Activated naive CD8-positive, alpha-beta T cell treated with anti-CD3 and anti-CD28 coated beads, Interleukin-2, amount 10 ng/mL, durations not matched to agents 7 days and 5 days (primary cell): ENCODE measurements around the gene JAZF1. TPM values are rescaled to one million over a fixed set of nuclear protein-coding genes. Genes with fewer than 3 reads are reported as not detected.
"Not testable (repeated sequence)": the region's sequence is repeated elsewhere in the genome, so short reads cannot be mapped to it uniquely, and the experiment has no call there.

Experiments used
- ATAC-seq: fragments of 150-1000 bp; cut with Tn5 transposase; one replicate; pipeline ENCODE4 v1.10.0; 2021; ENCODE audit warnings: low read depth, moderate library complexity
- POLR2A ChIA-PET: fragments of 350-600 bp; sonication (Branson Sonifier 250); formaldehyde crosslinking; loops from one replicate; lab custom pipeline; 2021; ENCODE audit warnings: antibody characterized with exemption; lab: Charles Lee
- DNase-seq: peaks from one replicate; pipeline ENCODE4 v3.0.0; 2021
- H3K27ac Mint-ChIP-seq: one replicate; pipeline ENCODE4 v1.8.0; 2022; ENCODE audit warnings: mild to moderate bottlenecking, mixed read lengths
- H3K27me3 Mint-ChIP-seq: one replicate; pipeline ENCODE4 v1.8.0; 2022; ENCODE audit warnings: mild to moderate bottlenecking, moderate library complexity, mixed read lengths
- H3K36me3 Mint-ChIP-seq: one replicate; pipeline ENCODE4 v1.8.0; 2021; ENCODE audit warnings: mild to moderate bottlenecking, mixed read lengths
- H3K4me1 Mint-ChIP-seq: one replicate; pipeline ENCODE4 v1.8.0; 2021; ENCODE audit warnings: mixed read lengths
- H3K4me3 Mint-ChIP-seq: one replicate; pipeline ENCODE4 v1.8.0; 2022; ENCODE audit warnings: mild to moderate bottlenecking, moderate library complexity, mixed read lengths
- H3K9me3 Mint-ChIP-seq: one replicate; pipeline ENCODE4 v1.8.0; 2021; ENCODE audit warnings: mixed read lengths
- total RNA-seq, 2 experiments: library from RNA; stranded (reverse); gene quantifications; one replicate each; pipeline ENCODE4 v1.2.3, GENCODE V29; 2021

JAZF1 gene
- total RNA-seq, 2 experiments from 2014 or later, result 4.4 to 4.7 TPM

DNA sequence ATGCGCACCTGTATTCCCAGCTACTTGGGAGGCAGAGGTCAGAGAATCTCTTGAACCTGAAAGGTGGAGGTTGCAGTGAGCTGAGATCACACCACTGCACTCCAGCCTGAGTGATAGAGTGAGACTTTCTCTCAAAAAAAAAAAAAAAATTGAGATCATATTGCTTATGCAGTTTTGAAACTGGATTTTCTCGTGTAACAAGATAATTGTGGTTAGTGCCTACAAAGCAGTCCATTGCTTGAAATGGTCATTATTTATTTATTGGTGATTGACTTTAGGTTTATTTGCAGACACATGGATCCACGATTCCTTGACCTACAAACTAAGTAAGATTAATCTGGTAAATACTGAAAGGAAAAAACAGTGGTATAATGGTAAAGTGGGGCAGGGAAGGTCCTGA lies 290.8 kb downstream of the JAZF1 start:
- Mint-ChIP-seq H3K9me3 (no peaks in the 10 kb centered on the region), H3K27ac (no peak overlapping the region), H3K4me1 (peaks cover 5% of the 10 kb centered on the region), H3K4me3 (no peak overlapping the region), H3K27me3 (no peaks in the 10 kb centered on the region), H3K36me3 (no peaks in the 10 kb centered on the region)
- no peak for ATAC-seq
- DNase-seq, result no peak
- POLR2A ChIA-PET, result interaction anchor here (0.6 to 0.7 kb wide), 2 partner anchors 10 to 74 kb away, joined by 3 read pairs; no protein-coding TSS in a partner anchor

DNA sequence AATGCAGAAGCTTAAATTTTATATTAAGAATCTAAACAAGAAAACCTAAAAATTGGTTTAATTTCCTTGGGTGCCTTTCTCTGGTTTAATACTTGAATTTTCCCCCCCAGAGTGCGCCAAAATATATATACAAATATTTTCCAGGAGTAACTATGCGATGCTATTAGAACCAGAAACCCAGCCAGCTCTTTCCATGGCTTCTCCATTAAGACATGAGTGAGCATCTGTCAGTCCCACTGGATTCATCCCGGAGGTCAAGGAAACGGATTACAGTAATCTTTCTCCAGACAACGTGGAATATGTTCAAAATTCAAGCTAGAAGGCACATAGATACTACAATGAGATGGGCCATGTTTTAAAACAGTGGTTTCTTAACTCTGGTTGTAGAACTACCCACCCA lies 291.9 kb downstream of the JAZF1 start:
- Mint-ChIP-seq H3K4me1 (peaks cover 5% of the 10 kb centered on the region), H3K27me3 (no peaks in the 10 kb centered on the region), H3K27ac (no peak overlapping the region), H3K9me3 (no peaks in the 10 kb centered on the region), H3K4me3 (no peak overlapping the region), H3K36me3 (no peaks in the 10 kb centered on the region)
- ATAC-seq (no peak), DNase-seq (no peak)
- POLR2A ChIA-PET, result no interaction called here

DNA sequence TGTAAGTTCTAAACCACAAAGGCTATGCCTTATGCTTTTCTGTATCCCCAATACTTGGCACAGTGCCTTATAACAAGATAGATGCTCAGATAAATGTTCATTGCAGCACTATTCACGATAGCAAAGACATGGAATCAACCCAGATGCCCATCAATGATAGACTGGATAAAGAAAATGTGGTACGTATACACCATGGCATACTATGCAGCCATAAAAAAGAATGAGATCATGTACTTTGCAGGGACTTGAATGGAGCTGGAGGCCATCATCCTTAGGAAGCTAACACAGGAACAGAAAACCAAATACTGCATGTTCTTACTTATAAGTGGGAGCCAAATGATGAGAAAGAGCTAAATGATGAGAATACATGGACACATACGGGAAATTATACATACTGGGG lies 293.9 kb downstream of the JAZF1 start:
- H3K27ac Mint-ChIP-seq, DNase-seq, ATAC-seq, POLR2A ChIA-PET, H3K4me1 Mint-ChIP-seq, H3K27me3 Mint-ChIP-seq, H3K36me3 Mint-ChIP-seq, H3K4me3 Mint-ChIP-seq, H3K9me3 Mint-ChIP-seq: not testable (repeated sequence)

DNA sequence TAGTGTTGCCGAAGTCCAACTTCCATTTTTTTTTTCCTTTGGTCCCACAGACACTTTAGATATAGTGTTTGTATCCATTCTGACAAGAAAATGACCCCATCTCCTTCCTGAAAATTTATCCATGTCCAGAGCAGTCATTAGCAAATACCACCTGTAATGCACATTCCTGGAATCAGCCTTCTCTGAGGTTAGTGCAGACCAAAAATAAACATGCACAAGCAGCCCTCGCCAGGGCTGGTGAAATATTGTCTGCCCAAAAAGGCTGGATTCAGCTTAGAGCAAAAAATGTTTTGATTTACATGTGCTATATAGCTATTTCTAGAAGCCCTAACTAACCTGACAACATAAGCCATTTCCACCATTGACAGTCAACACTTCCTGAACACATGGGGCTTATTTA lies 294.9 kb downstream of the JAZF1 start:
- DNase-seq, result no peak
- no peaks in the 10 kb centered on the region for H3K36me3 Mint-ChIP-seq
- H3K9me3 Mint-ChIP-seq, result no peaks in the 10 kb centered on the region
- POLR2A ChIA-PET, result no interaction called here
- H3K4me3 Mint-ChIP-seq, result no peak overlapping the region
- ATAC-seq, result no peak
- H3K27me3 Mint-ChIP-seq, result no peaks in the 10 kb centered on the region
- H3K27ac Mint-ChIP-seq, result no peak overlapping the region
- H3K4me1 Mint-ChIP-seq, result peaks cover 5% of the 10 kb centered on the region

DNA sequence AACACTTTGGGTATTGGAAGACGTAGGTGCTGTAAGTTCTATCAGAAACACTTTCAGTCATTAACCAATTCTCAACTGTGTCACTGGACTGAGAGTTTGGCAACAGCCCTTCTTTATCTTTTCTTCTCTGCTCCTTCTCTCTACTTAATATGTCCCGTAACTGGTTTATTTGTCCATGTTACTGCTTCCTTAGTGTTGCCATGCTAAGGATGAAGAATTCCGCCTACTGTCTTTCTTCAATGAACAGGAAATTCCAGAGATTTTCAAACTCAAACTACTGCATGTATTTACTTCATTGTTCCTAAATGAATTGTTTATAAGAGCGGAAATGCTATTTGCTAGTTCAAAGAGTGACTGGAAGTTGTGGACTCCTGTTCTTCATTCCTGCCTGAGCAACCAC lies 296.9 kb downstream of the JAZF1 start:
- POLR2A ChIA-PET, result no interaction called here
- ATAC-seq (no peak), DNase-seq (no peak)
- Mint-ChIP-seq H3K36me3 (no peaks in the 10 kb centered on the region), H3K4me3 (no peak overlapping the region), H3K27me3 (no peaks in the 10 kb centered on the region), H3K4me1 (no peaks in the 10 kb centered on the region), H3K9me3 (no peaks in the 10 kb centered on the region), H3K27ac (no peak overlapping the region)

DNA sequence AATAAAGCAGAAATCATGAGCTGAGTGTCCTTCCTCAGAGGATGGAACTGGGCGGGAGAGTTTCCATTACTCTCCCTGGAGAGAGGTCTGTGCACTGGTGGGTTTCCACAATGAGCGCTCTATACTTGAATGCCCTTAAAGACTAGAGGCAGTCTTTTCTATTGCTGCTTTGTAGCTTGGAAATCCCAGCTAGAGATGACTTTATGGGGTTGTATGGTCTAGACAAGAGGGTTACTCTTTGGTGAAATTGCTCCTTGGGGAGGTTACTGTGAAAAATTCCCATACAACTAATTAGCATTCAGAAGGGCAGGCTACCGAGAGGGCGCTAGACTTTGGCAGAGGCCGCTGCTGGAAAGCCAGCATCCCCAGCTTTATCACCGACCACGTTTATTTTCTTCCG lies 303.8 kb downstream of the JAZF1 start:
- Mint-ChIP-seq H3K4me3 (no peak overlapping the region), H3K36me3 (no peaks in the 10 kb centered on the region), H3K27me3 (peaks cover 4% of the 10 kb centered on the region), H3K4me1 (peaks cover 4% of the 10 kb centered on the region), H3K27ac (no peak overlapping the region), H3K9me3 (no peaks in the 10 kb centered on the region)
- no peak for DNase-seq
- no peak for ATAC-seq
- POLR2A ChIA-PET, result no interaction called here

DNA sequence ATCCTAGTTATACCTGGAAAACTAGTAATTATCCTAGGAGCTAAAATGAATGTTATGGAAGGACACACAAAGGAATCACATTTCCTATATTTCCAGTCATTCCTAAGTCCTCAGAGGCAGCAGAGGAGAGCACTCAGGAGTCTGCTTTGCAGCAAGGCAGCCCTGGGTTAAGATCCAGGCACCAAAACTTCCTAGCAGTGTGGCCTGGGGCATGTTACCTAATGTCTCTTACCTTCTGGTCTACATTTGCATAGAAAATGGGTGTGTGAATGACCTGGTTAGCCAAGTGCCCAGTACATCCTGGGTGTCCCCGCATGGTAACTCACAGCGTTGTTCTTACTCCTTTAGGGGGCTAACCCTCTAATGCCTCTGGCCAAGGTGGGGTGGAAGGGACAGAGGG lies 304.8 kb downstream of the JAZF1 start:
- POLR2A ChIA-PET, result no interaction called here
- H3K4me3 Mint-ChIP-seq, result no peak overlapping the region
- ATAC-seq, result no peak

DNA sequence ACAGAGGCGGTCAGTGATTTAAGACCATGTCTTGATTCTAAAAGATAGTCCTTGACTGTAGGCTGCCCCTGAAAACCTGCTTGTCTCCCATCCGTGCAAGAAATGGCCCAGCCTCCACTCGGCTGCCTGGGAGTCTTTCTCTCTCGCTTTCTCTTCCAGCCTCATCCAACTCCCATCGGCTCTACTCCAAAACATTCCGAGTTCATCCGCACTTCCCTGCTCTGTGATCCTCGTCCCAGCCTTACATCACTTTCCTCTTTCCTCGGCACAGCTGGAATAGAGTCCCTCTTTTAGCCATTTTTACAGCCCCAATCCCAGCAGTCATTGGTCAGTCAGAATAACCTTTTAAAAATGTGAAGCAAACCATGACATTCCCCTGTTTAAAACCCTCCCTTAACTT lies 305.5 kb downstream of the JAZF1 start:
- peaks cover 4% of the 10 kb centered on the region for H3K27me3 Mint-ChIP-seq
- no peaks in the 10 kb centered on the region for H3K9me3 Mint-ChIP-seq
- no peak overlapping the region for H3K27ac Mint-ChIP-seq
- no peak overlapping the region for H3K4me3 Mint-ChIP-seq
- POLR2A ChIA-PET, result no interaction called here
- H3K36me3 Mint-ChIP-seq, result no peaks in the 10 kb centered on the region
- no peak for ATAC-seq
- peaks cover 4% of the 10 kb centered on the region for H3K4me1 Mint-ChIP-seq
- DNase-seq, result no peak

More for the DNA sequence above, 304.8 kb downstream of the JAZF1 start:
- DNase-seq, result no peak
- Mint-ChIP-seq H3K27ac (no peak overlapping the region), H3K9me3 (no peaks in the 10 kb centered on the region), H3K27me3 (peaks cover 4% of the 10 kb centered on the region), H3K36me3 (no peaks in the 10 kb centered on the region), H3K4me1 (peaks cover 4% of the 10 kb centered on the region)

DNA sequence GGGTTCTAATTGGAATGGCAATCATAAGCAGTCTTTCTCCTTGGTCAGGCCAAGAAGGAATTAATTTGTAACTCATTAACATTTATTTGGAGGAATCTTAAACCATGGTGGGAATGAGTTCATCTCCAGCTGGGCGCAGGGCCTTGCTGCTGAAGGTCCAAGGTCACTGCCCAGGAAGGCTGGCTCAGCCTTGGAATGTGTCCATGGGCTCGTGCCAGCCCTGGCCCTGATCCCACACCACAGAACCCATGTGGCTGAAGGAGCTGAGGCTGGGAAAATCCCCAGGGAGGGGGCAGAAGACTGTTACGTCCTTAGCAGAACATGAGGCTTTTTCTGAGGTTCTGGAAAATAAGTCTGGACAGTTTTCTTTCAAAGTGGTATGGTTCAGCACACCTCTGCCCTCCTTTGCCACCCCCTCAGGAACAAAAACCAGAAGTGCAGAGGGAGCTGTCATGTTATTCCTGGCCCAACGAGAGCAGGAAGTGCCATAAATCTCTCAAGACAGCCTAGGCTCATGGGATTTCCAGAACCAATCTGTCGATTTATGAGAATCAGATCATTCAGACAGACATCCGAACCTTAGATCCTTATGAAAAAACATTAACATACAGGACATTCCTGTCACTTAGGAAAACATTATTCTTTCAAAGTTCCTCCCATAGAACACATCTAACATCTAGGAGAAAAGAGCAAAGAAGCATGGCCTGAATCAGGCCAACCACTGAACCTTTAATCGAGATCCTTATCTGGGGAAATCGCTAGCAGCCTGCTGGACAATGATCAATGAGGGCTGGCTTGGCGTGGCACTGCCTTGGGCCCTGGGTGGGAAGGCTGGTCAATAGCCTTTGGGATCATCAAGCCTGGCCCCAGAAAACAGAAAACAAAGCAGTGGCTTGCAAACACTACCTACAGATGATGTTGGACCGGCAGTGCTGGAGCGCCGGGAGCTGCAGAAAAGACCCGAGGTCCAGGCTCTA lies 306.3 kb downstream of the JAZF1 start:
- no peaks in the 10 kb centered on the region for H3K9me3 Mint-ChIP-seq
- DNase-seq (no peak), ATAC-seq (no peak)
- H3K4me1 Mint-ChIP-seq, result peaks cover 4% of the 10 kb centered on the region
- H3K27me3 Mint-ChIP-seq, result peaks cover 4% of the 10 kb centered on the region
- no peaks in the 10 kb centered on the region for H3K36me3 Mint-ChIP-seq
- H3K27ac Mint-ChIP-seq, result no peak overlapping the region
- no peak overlapping the region for H3K4me3 Mint-ChIP-seq
- POLR2A ChIA-PET, result no interaction called here

DNA sequence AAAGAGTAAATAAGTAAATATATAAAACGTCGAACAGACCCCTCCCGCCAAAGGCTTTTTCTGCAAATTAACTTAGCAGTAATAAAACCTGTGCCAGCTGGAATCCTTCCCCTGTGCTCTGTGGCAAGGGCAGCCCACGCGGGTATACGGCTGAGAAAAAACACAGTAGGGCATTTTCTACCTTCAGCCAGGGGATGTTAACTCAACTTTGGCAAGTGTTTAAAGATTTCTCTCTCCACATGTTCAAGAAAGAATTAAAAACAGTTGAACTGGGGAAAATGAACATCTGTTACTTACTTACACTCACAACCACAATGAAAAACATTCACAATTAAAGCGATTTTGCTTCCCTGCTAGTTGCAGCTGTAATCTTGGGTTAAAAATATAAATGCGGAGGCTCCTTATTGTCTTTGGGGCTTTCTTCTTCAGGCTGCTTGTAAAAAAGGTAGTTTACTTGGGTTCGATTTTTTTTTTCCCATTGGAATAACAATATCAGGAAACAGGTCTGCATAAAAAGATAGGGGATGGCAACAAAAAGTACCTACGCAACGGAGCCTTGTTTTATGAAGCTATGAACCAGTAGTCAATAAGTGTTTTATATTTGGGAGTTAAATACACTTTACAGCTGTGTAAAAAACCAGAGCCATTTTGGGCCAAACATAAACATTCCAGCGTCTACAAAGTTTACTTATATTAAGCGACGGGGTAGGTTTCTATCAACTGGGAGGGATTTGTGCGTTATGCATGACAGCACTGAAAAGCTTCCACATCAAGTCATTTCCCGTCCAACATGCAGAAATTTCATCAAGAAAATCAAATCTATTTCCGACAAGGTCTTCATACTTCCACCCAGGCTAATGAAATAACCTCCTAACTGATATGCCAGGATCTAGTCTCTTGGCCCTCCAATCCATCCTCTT lies 308.0 kb downstream of the JAZF1 start:
- DNase-seq (no peak), ATAC-seq (no peak)

DNA sequence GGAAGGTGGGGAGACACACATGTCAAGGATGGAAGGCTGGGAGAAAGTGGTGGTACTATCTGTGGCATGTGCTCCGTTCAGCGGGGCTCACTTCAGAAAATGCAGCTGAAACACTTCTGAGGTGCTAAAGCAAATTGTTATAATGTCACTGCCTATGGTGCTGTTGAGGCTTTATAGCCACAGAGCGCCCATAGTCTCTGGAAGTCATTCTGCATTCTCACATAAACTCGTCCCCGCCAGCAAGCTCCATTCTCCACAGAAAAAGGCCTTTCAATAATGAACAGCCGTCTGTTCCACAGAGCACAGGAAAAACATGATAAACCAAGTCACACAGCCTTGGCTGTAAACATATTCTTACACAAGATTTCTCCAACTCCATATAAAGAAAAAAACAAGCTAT lies 308.7 kb downstream of the JAZF1 start:
- Mint-ChIP-seq H3K4me1 (peaks cover under 1% of the 10 kb centered on the region), H3K36me3 (no peaks in the 10 kb centered on the region), H3K9me3 (no peaks in the 10 kb centered on the region), H3K4me3 (no peak overlapping the region), H3K27ac (no peak overlapping the region), H3K27me3 (peaks cover 3% of the 10 kb centered on the region)
- DNase-seq (no peak), ATAC-seq (no peak)
- POLR2A ChIA-PET, result no interaction called here

More for the DNA sequence above, 308.0 kb downstream of the JAZF1 start:
- Mint-ChIP-seq H3K9me3 (no peaks in the 10 kb centered on the region), H3K4me1 (peaks cover 2% of the 10 kb centered on the region), H3K27ac (no peak overlapping the region), H3K36me3 (no peaks in the 10 kb centered on the region), H3K27me3 (peaks cover 4% of the 10 kb centered on the region), H3K4me3 (no peak overlapping the region)
- POLR2A ChIA-PET, result interaction anchor here (1.1 kb wide), 1 partner anchor 10 kb away, joined by 5 read pairs; no protein-coding TSS in a partner anchor

DNA sequence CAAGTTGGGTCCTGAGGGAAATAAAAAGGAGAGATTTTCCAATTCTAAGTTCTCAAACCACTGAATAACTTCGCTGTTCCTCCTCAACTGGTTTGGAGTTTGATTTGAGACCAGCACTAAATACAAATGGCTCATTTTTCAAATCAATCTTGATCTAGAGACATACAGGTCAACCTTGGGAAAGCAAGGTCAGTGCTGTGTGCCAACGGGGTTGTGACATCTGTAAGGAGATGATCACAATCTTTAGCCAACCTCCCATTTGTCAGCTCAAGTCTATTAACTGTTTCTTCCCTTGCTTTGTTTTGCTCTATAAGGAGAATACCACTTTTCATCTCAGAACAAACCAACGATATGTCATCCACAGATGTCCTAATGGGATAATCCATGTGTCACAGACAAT lies 309.5 kb downstream of the JAZF1 start:
- no peaks in the 10 kb centered on the region for H3K36me3 Mint-ChIP-seq
- peaks cover 8% of the 10 kb centered on the region for H3K4me1 Mint-ChIP-seq
- H3K27ac Mint-ChIP-seq, result no peak overlapping the region
- ATAC-seq, result no peak
- H3K4me3 Mint-ChIP-seq, result no peak overlapping the region
- DNase-seq, result no peak
- H3K27me3 Mint-ChIP-seq, result peaks cover 2% of the 10 kb centered on the region
- POLR2A ChIA-PET, result no interaction called here
- H3K9me3 Mint-ChIP-seq, result no peaks in the 10 kb centered on the region

DNA sequence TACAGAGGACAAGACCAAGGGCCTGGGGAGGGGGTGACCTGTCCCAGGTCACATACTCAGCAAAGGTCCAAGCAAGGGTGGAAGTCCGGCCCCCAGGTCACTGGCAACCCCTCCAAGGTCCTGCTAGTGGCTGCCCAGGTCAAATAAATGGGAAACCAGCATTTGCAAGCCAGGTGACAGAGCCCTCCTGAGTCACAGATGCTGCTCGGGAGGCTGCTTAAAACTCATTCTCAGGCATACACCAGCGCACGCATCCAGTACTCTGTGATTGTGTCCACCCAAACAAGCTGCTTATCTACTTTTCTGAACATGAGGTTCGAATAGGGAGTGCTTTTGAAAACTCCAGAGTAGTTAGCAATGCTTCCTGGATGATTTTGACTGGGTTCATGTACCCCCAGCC lies 310.0 kb downstream of the JAZF1 start:
- DNase-seq, result no peak
- Mint-ChIP-seq H3K9me3 (no peaks in the 10 kb centered on the region), H3K27ac (no peak overlapping the region), H3K4me3 (no peak overlapping the region), H3K36me3 (no peaks in the 10 kb centered on the region), H3K4me1 (peaks cover 8% of the 10 kb centered on the region), H3K27me3 (peaks cover 2% of the 10 kb centered on the region)
- POLR2A ChIA-PET, result no interaction called here
- no peak for ATAC-seq
